Measurements from ENCODE around the gene EQTN.

DNA sequence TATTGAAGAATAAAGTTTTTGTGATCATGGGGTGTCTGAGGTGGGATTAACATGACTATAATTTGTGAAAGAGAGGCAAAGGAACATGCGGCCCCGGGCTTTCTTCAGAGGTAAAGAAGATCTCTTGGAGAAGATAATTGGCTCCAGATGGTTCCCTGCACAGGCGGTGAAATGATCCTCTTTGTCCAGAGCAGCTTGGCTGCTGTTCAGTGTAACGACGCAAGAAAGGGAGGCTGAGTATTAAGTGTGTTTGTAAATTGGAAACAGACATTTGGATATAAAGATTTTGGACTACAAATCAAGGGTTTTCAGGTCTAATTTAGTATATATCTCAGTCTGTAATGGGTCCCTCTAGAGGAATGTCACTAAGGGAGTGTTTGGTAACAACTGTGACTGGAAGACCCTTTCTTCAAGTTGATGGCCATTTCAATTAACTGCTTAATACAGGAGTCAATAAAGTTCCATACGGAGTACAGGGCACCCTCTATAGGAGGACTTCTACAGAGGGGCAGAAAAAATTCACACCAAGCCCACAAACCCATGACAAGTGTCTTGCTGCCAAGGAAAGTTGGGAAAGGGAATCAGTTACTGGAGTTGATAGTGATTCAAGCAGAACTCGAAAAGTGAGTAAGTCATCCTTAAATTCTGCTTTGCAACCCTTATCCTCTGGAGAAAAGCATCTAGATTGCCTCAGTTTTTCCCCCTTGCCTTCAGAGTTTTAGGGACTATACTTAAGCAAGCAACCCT is 4.1 kb downstream of the EQTN start:
- TF ChIP-seq, protein P1, sequence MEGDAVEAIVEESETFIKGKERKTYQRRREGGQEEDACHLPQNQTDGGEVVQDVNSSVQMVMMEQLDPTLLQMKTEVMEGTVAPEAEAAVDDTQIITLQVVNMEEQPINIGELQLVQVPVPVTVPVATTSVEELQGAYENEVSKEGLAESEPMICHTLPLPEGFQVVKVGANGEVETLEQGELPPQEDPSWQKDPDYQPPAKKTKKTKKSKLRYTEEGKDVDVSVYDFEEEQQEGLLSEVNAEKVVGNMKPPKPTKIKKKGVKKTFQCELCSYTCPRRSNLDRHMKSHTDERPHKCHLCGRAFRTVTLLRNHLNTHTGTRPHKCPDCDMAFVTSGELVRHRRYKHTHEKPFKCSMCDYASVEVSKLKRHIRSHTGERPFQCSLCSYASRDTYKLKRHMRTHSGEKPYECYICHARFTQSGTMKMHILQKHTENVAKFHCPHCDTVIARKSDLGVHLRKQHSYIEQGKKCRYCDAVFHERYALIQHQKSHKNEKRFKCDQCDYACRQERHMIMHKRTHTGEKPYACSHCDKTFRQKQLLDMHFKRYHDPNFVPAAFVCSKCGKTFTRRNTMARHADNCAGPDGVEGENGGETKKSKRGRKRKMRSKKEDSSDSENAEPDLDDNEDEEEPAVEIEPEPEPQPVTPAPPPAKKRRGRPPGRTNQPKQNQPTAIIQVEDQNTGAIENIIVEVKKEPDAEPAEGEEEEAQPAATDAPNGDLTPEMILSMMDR (conservative IDR thresholded peaks at IDR 0.05; ENCODE audit: low read depth, low read length) = no peak
- TF ChIP-seq BHLHE40 (IDR thresholded peaks at IDR 0.05; ENCODE audit: low read depth, low read length) (no peak), CEBPB (IDR thresholded peaks at IDR 0.05; ENCODE audit: low read depth, low read length) (no peak), POLR2A (IDR thresholded peaks at IDR 0.05; ENCODE audit: low read depth, low read length) (no peak)

All from IMR-90 (cell line).